Right lobe of liver (tissue), 4 donors: ENCODE results near the gene LENG9.

Source experiments
- CTCF ChIP-seq, 4 donors: fragments of 200-600 bp in 3 of 4; fragments of 450-650 bp in 1 of 4; IDR thresholded peaks; one replicate each; pipeline versions ENCODE4 v1.5.1 to v1.8.0; 2016 to 2022; ENCODE audit warnings: antibody characterized with exemption in 4 of 4, mild to moderate bottlenecking in 2 of 4
- POLR2A ChIP-seq: fragments of 450-650 bp; IDR thresholded peaks from one replicate; pipeline ENCODE4 v1.6.1; 2017; ENCODE audit warnings: antibody characterized with exemption, mild to moderate bottlenecking
- donor health status: DM: no; HTN: no; CAD: no.
- donor health status: DM: no; HTN: no; CAD: no.
- donor health status: DM: no; HTN: yes; CAD: no.

- no peak for TF ChIP-seq CTCF (IDR thresholded peaks at IDR 0.05)
- no peak for TF ChIP-seq POLR2A
These were observed 27.5 kb downstream of the LENG9 start for GRCh38 chr19:54436031-54436523.
